ENCODE results near the gene ATP6V0D1.

The ATP6V0D1 gene

GRCh38 chr16:67525176-67525860, 44.4 kb upstream of the ATP6V0D1 start:
- Histone ChIP-seq H3K4me1 (ENCODE audit: insufficient read depth, low read length, severe bottlenecking) (peaks cover 22% of the 10 kb centered on the region), H3K36me3 (ENCODE audit: insufficient read depth, low read length) (no peaks in the 10 kb centered on the region), H3K9me2 (ENCODE audit: low read depth, low read length) (no peaks in the 10 kb centered on the region), H3K79me2 (ENCODE audit: insufficient read depth, low read length) (no peaks in the 10 kb centered on the region), H3K27me3 (ENCODE audit: insufficient read depth, low read length) (0 out of 2 replicates have a peak, but pooled peaks cover 3% of the 10 kb centered on the region), H3K9me3 (ENCODE audit: low read length) (no peaks in the 10 kb centered on the region), H3K27ac (ENCODE audit: low read depth, low read length, poor library complexity, severe bottlenecking) (no peak overlapping the region), H3K4me3 (ENCODE audit: low read depth, low read length, poor library complexity, severe bottlenecking) (no peak overlapping the region), H3K9ac (ENCODE audit: low read length) (no peak overlapping the region), H3F3A (ENCODE audit: insufficient read depth, low read length) (no peaks in the 10 kb centered on the region), H2AFZ (ENCODE audit: low read length) (no peak overlapping the region), H3K4me2 (ENCODE audit: low read length) (no peak overlapping the region), H4K20me1 (ENCODE audit: insufficient read depth, low read length) (no peaks in the 10 kb centered on the region)
- TF ChIP-seq CTCF (IDR thresholded peaks at IDR 0.05; ENCODE audit: low read length): no peak
- TF ChIP-seq EZH2 (IDR thresholded peaks at IDR 0.05; ENCODE audit: borderline replicate concordance, low read length): no peak

- Histone ChIP-seq H3K27ac (ENCODE audit: low read depth, low read length, poor library complexity, severe bottlenecking) (peak overlapping the region; percentile 91), H3K4me2 (ENCODE audit: low read length) (peak overlapping the region; percentile 100), H3K27me3 (ENCODE audit: insufficient read depth, low read length) (peaks cover 3% of the 10 kb centered on the region; the same call in 1 of the 2 replicates), H3K4me3 (ENCODE audit: low read depth, low read length, poor library complexity, severe bottlenecking) (peak overlapping the region; percentile 69), H3K9me2 (ENCODE audit: low read depth, low read length) (no peaks in the 10 kb centered on the region), H2AFZ (ENCODE audit: low read length) (no peak overlapping the region), H3K4me1 (ENCODE audit: insufficient read depth, low read length, severe bottlenecking) (peaks cover 25% of the 10 kb centered on the region), H3K36me3 (ENCODE audit: insufficient read depth, low read length) (no peaks in the 10 kb centered on the region), H4K20me1 (ENCODE audit: insufficient read depth, low read length) (no peaks in the 10 kb centered on the region), H3K79me2 (ENCODE audit: insufficient read depth, low read length) (no peaks in the 10 kb centered on the region), H3K9ac (ENCODE audit: low read length) (peak overlapping the region; percentile 81), H3F3A (ENCODE audit: insufficient read depth, low read length) (no peaks in the 10 kb centered on the region), H3K9me3 (ENCODE audit: low read length) (no peaks in the 10 kb centered on the region)
- no peak for TF ChIP-seq EZH2 (IDR thresholded peaks at IDR 0.05; ENCODE audit: borderline replicate concordance, low read length)
- TF ChIP-seq CTCF (IDR thresholded peaks at IDR 0.05; ENCODE audit: low read length): peak; percentile 72
Measured at GRCh38 chr16:67521095-67521804, 40.3 kb upstream of the ATP6V0D1 start.

- Histone ChIP-seq H3K4me3 (ENCODE audit: low read depth, low read length, poor library complexity, severe bottlenecking) (no peak overlapping the region), H3K4me1 (ENCODE audit: insufficient read depth, low read length, severe bottlenecking) (peaks cover 25% of the 10 kb centered on the region), H3F3A (ENCODE audit: insufficient read depth, low read length) (no peaks in the 10 kb centered on the region), H4K20me1 (ENCODE audit: insufficient read depth, low read length) (no peaks in the 10 kb centered on the region), H3K36me3 (ENCODE audit: insufficient read depth, low read length) (no peaks in the 10 kb centered on the region), H3K4me2 (ENCODE audit: low read length) (no peak overlapping the region), H3K27ac (ENCODE audit: low read depth, low read length, poor library complexity, severe bottlenecking) (no peak overlapping the region), H3K9me2 (ENCODE audit: low read depth, low read length) (no peaks in the 10 kb centered on the region), H3K9me3 (ENCODE audit: low read length) (no peaks in the 10 kb centered on the region), H3K9ac (ENCODE audit: low read length) (no peak overlapping the region), H3K79me2 (ENCODE audit: insufficient read depth, low read length) (no peaks in the 10 kb centered on the region), H2AFZ (ENCODE audit: low read length) (no peak overlapping the region), H3K27me3 (ENCODE audit: insufficient read depth, low read length) (peaks cover 3% of the 10 kb centered on the region; the same call in 1 of the 2 replicates)
- TF ChIP-seq CTCF (IDR thresholded peaks at IDR 0.05; ENCODE audit: low read length) (no peak), EZH2 (IDR thresholded peaks at IDR 0.05; ENCODE audit: borderline replicate concordance, low read length) (no peak)
Measured at GRCh38 chr16:67519242-67519641, 38.3 kb upstream of the ATP6V0D1 start.
